Measurements from ENCODE around the gene PROCA1.

Gene PROCA1, protein sequence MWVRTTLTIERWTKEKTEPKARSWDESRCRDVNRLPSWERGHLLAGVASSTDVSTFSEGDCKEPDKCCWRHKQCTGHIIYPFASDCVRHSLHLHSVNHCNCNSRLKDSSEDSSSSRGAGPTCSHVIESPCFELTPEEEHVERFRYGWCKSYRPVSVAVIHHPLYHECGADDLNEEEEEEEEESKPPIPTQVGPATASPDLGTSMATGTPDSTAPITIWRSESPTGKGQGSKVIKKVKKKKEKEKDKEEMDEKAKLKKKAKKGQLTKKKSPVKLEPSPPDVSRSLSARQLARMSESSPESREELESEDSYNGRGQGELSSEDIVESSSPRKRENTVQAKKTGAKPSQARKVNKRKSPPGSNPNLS

DNA sequence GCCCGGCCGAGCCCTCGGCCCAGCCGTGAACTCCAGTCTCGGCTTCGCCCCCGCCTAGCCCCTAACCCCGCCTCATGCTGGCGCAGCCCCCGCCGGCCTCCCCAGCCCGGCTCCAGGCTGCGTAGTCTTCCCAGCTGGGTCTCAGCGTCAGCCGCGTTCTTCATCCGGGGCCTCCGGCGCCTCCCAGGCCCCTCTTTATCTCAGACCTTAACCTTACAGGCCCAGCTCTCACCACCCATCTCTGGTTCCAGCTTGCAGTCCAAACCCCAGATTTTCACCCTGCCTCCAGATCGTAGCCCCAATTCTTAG, at the start of gene PROCA1:
Gene PROCA1 (minus strand): TSS at position 166 of the 309 bp plus-strand sequence. CDS start 228 bp downstream, outside the sequence.
- TF ChIP-seq, protein P1, sequence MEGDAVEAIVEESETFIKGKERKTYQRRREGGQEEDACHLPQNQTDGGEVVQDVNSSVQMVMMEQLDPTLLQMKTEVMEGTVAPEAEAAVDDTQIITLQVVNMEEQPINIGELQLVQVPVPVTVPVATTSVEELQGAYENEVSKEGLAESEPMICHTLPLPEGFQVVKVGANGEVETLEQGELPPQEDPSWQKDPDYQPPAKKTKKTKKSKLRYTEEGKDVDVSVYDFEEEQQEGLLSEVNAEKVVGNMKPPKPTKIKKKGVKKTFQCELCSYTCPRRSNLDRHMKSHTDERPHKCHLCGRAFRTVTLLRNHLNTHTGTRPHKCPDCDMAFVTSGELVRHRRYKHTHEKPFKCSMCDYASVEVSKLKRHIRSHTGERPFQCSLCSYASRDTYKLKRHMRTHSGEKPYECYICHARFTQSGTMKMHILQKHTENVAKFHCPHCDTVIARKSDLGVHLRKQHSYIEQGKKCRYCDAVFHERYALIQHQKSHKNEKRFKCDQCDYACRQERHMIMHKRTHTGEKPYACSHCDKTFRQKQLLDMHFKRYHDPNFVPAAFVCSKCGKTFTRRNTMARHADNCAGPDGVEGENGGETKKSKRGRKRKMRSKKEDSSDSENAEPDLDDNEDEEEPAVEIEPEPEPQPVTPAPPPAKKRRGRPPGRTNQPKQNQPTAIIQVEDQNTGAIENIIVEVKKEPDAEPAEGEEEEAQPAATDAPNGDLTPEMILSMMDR (IDR thresholded peaks at IDR 0.05; ENCODE audit: insufficient read depth, low read depth, low read length, missing control alignments) = no peak
- peak within 1 kb of the TSS; percentile 57 for H3K4me3 ChIP-seq (ENCODE audit: low read length)
- no peak for DNase-seq (ENCODE audit: low read depth)

DNA sequence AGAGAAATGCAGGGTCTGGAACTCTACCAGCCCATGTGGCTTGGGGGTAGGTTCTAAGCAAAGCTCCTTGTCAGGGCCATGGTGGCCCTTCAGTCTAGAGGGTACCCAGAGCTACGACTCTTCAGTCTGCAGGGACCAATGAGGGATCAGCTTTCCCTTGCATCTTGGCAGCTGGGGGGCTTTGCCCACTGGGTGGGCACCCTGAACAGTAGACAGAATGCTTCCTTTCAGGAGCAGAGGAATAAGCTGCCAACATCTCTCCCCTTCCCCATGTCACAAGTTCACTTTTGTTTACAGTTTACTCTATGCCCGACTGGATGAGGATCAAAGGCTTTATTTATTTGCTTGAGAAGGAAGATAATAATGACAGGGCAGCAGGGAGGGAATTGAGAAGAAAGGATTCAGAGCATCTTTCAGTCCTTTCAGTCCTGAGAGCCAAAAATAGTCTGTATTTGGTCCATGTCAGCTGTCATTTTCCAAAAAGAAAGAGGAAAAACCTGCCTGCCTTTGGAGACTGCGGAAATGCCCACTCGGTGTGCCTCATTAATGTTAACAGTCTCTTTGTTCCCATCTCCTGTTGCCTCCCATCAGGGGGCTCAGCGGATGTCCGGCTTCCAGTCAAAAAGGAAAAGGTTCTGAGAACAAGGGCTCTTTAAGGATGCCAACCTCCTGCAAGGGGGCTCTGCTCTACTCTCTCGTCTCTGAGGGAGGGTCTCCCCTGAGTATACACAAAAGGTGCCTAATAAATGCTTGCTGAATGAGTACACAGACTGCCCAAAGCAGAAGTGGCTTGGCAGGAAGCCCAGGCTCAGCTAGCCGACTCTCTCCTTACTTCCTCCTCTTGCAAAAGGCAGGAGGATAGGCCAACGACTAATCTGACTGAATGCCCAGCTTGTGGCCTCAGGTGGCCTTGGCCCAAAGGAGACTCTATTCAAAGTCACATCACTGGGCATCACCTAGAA, 49.2 kb upstream of the PROCA1 start:
- DNase-seq (ENCODE audit: low read depth) = peak; percentile 70
- no peak overlapping the region for H3K4me3 ChIP-seq (ENCODE audit: low read length)
- TF ChIP-seq, protein P1 (IDR thresholded peaks at IDR 0.05; ENCODE audit: insufficient read depth, low read depth, low read length, missing control alignments) = no peak

DNA sequence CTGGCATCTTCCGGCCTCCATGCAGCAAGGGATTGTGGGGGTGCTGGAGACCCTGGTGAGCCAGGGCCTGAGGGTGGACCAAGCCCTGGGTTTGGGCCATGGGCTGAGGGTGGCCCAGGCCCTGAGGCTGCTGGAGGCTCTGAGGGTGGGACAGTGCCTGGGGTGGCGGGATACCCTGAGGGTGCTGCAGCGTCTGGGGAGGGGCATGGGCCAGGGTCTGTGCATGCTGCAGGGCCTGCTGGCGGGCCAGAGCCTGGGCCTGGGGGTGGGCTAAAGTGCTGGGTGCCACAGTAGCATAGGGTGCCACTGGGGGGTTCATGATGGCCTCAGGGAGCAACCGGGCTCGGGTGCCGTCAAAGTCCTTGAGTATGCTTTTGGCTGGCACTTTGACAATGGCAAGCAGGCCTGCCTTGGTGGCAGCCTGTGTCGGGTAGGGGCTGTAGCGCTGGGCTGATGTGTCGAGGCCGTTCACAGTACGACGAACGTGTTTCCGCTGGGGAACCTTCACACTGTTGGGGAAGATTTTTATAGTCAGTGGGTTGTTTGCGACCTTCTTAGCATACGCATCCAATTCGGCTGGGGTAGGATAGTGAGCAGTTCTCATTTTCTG, 47.7 kb upstream of the PROCA1 start:
- H3K4me3 ChIP-seq (ENCODE audit: low read length) = no peak overlapping the region
- no peak for DNase-seq (ENCODE audit: low read depth)
- TF ChIP-seq, protein P1 (IDR thresholded peaks at IDR 0.05; ENCODE audit: insufficient read depth, low read depth, low read length, missing control alignments) = no peak

DNA sequence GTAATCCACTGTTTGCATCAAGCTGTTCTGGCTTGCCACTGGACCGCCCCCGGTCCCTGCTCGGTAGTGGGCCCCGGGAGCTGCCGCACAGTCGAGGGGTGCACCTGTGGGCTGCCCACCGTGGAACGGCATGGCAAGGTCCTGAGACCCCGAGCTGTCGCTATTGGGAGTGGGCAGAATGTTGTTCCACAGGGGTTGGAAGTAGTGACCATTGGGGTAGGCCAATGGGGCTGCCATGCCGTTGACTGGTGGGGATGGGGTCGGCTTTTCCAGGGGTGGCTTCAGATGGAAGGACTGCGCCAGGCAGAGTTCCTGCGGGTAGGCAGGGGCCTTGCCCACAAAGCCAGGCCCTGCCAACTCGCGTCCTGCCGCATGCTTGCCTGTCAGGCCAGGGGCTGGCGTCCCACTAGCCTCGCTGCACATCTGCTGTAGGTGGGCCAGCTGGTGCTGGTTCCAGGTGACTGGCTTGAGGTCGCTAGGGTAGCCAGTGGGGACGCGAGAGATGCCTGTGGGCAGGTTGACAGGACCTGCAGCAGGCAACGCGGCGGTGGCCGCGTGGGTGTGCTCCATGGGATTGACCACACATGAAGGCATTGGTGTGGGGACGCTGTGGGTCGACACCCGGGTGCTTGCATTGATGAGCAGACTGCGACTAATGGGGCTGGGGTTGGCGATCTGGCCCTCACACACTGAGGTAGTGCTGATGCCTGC, 46.9 kb upstream of the PROCA1 start:
- H3K4me3 ChIP-seq (ENCODE audit: low read length) = no peak overlapping the region
- TF ChIP-seq, protein P1 (IDR thresholded peaks at IDR 0.05; ENCODE audit: insufficient read depth, low read depth, low read length, missing control alignments) = no peak
- no peak for DNase-seq (ENCODE audit: low read depth)

DNA sequence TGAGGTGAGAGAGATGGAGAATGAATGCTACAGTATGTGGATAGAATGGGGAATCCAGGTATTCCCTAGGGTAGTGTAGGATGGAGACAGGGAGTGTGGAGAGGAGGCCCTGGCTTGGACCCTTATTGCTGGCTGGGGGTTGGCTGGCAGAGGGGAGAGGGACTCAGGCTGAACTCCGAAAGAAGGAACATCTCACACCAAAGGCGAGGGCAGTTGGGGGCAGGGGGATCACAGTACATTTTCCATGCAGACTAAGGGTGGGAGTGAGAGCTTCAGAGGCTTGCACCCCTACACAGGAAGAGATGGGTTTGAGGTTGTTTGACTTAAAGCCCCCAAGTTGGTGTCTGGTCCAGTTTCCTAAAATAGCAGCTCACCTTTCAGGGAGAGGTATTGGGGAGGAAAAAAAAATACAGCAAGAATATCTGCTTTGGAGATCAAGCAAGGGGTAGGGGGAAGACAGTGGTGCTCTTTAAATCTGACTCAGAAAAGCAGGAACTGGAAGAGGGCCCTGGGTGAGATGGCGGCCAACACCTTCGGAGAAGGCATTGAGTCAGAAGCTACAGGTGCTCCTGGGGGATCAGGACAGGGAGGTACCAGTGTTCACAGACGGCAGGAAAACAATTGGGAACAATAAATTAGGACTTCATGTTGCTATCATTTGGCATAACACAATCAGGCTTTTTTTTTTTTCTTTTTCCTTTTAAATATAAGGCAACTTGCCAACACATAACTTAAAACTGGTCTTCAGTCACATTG, 44.5 kb upstream of the PROCA1 start:
- TF ChIP-seq, protein P1 (IDR thresholded peaks at IDR 0.05; ENCODE audit: insufficient read depth, low read depth, low read length, missing control alignments) = no peak
- no peak overlapping the region for H3K4me3 ChIP-seq (ENCODE audit: low read length)
- no peak for DNase-seq (ENCODE audit: low read depth)

DNA sequence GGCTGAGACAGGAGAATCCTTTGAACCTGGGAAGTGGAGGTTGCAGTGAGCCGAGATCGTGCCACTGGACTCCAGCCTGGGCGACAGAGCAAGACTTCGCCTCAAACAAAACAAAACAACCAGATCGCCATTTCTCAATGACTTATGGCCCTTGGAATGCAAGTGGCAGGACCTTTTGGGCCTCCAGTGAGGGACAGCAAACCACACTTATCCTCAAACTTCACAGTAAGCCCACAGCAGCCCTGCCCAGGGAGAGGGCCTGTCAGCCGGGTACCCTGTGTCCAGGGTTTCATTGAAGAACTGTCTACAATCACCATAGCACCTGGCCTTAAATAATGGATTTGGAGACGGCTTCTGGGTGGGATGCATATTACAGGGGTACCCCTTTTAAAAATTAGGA, 43.8 kb upstream of the PROCA1 start:
- DNase-seq (ENCODE audit: low read depth) = no peak
- no peak overlapping the region for H3K4me3 ChIP-seq (ENCODE audit: low read length)
- TF ChIP-seq, protein P1 (IDR thresholded peaks at IDR 0.05; ENCODE audit: insufficient read depth, low read depth, low read length, missing control alignments) = no peak
